SK-N-SH treated with all-trans-retinoic acid at 6 μM for 48 hours (cell line): ENCODE results near the gene SENP3.

Experiments used
- ATAC-seq: fragments of 200-7000 bp; cut with Tn5 transposase; 3 replicates; pipeline ENCODE4 v1.9.1; 2020; ENCODE audit warnings: mild to moderate bottlenecking, moderate library complexity
- ARNTL ChIP-seq: fragments of 450-650 bp; formaldehyde crosslinking; IDR thresholded peaks from 2 replicates; pipeline ENCODE4 v1.5.0; 2020; ENCODE audit warnings: low read depth, mild to moderate bottlenecking, moderate library complexity, borderline replicate concordance
- BACH2 ChIP-seq: fragments of 250-450 bp; sonication (Bioruptor Pico); IDR thresholded peaks from 2 replicates; pipeline ENCODE4 v1.9.0; 2021; ENCODE audit warnings: mild to moderate bottlenecking, borderline replicate concordance
- CREB5 ChIP-seq: fragments of 250-450 bp; sonication (Bioruptor Pico); IDR thresholded peaks from 2 replicates; pipeline ENCODE4 v1.5.1; 2020; ENCODE audit warnings: low read depth, mild to moderate bottlenecking, moderate library complexity
- CSDC2 ChIP-seq: fragments of 250-450 bp; sonication (Bioruptor Pico); IDR thresholded peaks from 2 replicates; pipeline ENCODE4 v1.5.0; 2020; ENCODE audit warnings: mild to moderate bottlenecking, moderate library complexity
- CSRNP3 ChIP-seq: fragments of 250-450 bp; sonication (Bioruptor Pico); IDR thresholded peaks from 2 replicates; pipeline ENCODE4 v1.5.1; 2021; ENCODE audit warnings: mild to moderate bottlenecking, moderate library complexity
- GLIS3 ChIP-seq: fragments of 250-450 bp; sonication (Bioruptor Pico); IDR thresholded peaks from 2 replicates; pipeline ENCODE4 v1.5.0; 2020; ENCODE audit warnings: mild to moderate bottlenecking, moderate library complexity
- PATZ1 ChIP-seq: fragments of 250-450 bp; sonication (Bioruptor Pico); IDR thresholded peaks from 2 replicates; pipeline ENCODE4 v1.8.0; 2020; ENCODE audit warnings: mild to moderate bottlenecking, moderate library complexity, borderline replicate concordance
- POU6F1 ChIP-seq: fragments of 250-450 bp; sonication (Bioruptor Pico); IDR thresholded peaks from 2 replicates; pipeline ENCODE4 v1.8.0; 2021; ENCODE audit warnings: low read depth, mild to moderate bottlenecking, moderate library complexity, borderline replicate concordance
- PPARA ChIP-seq: fragments of 250-450 bp; sonication (Bioruptor Pico); IDR thresholded peaks from 2 replicates; pipeline ENCODE4 v1.5.0; 2020; ENCODE audit warnings: mild to moderate bottlenecking, borderline replicate concordance
- RARB ChIP-seq: fragments of 250-450 bp; sonication (Bioruptor Pico); IDR thresholded peaks from 2 replicates; pipeline ENCODE4 v1.8.0; 2021; ENCODE audit warnings: mild to moderate bottlenecking, moderate library complexity
- TCF4 ChIP-seq: fragments of 250-450 bp; sonication (Bioruptor Pico); IDR thresholded peaks from 2 replicates; pipeline ENCODE4 v1.8.0; 2021; ENCODE audit warnings: mild to moderate bottlenecking, moderate library complexity, borderline replicate concordance
- TOX ChIP-seq: fragments of 250-450 bp; sonication (Bioruptor Pico); IDR thresholded peaks from 2 replicates; pipeline ENCODE4 v1.8.0; 2021; ENCODE audit warnings: mild to moderate bottlenecking, moderate library complexity, borderline replicate concordance
- TSHZ2 ChIP-seq: fragments of 250-450 bp; sonication (Bioruptor Pico); IDR thresholded peaks from 2 replicates; pipeline ENCODE4 v1.5.0; 2020; ENCODE audit warnings: mild to moderate bottlenecking, moderate library complexity
- ZC3H10 ChIP-seq: fragments of 250-450 bp; sonication (Bioruptor Pico); IDR thresholded peaks from 2 replicates; pipeline ENCODE4 v1.5.1; 2021; ENCODE audit warnings: mild to moderate bottlenecking, moderate library complexity
- ZFP3 ChIP-seq: fragments of 250-450 bp; sonication (Bioruptor Pico); IDR thresholded peaks from 2 replicates; pipeline ENCODE4 v1.5.0; 2020; ENCODE audit warnings: mild to moderate bottlenecking, moderate library complexity
- ZFP30 ChIP-seq: fragments of 450-650 bp; formaldehyde crosslinking; IDR thresholded peaks from 2 replicates; pipeline ENCODE4 v1.5.0; 2022; ENCODE audit warnings: mild to moderate bottlenecking, moderate library complexity
- ZNF565 ChIP-seq: fragments of 450-650 bp; formaldehyde crosslinking; conservative IDR thresholded peaks from 2 replicates; pipeline ENCODE4 v1.5.0; 2020; ENCODE audit warnings: low read depth, mild to moderate bottlenecking, moderate library complexity
- ZNF70 ChIP-seq: fragments of 450-650 bp; formaldehyde crosslinking; IDR thresholded peaks from 2 replicates; pipeline ENCODE4 v1.5.0; 2020; ENCODE audit warnings: mild to moderate bottlenecking, moderate library complexity
- ZNF8 ChIP-seq: fragments of 450-650 bp; formaldehyde crosslinking; IDR thresholded peaks from 2 replicates; pipeline ENCODE4 v1.5.0; 2020; ENCODE audit warnings: mild to moderate bottlenecking, moderate library complexity

Gene SENP3

GRCh38 chr17:7512824-7513540 lies 48.7 kb upstream of the SENP3 start:
- TF ChIP-seq ZC3H10 (CRISPR knock-in tag) (no peak), CREB5 (CRISPR knock-in tag) (no peak), PPARA (CRISPR knock-in tag) (no peak), TOX (no peak), BACH2 (no peak), POU6F1 (CRISPR knock-in tag) (no peak), TSHZ2 (no peak), CSRNP3 (no peak)
- ATAC-seq, result no peak

- no peak for ATAC-seq
These were observed 47.8 kb upstream of the SENP3 start for GRCh38 chr17:7513850-7514419.

GRCh38 chr17:7515911-7516610 lies 45.7 kb upstream of the SENP3 start:
- TF ChIP-seq PATZ1 (CRISPR knock-in tag) (no peak), GLIS3 (CRISPR knock-in tag) (no peak), CSDC2 (CRISPR knock-in tag) (no peak), ZFP3 (CRISPR knock-in tag) (no peak), RARB (CRISPR knock-in tag) (no peak), TCF4 (CRISPR knock-in tag) (no peak), ZNF565 (CRISPR knock-in tag) (no peak), ARNTL (no peak), ZNF70 (CRISPR knock-in tag) (no peak)
- no peak for ATAC-seq

More at GRCh38 chr17:7513850-7514419, 47.8 kb upstream of the SENP3 start:
- TF ChIP-seq ZFP30 (CRISPR knock-in tag) (no peak), ZNF8 (no peak), BACH2 (no peak)
